Peyer's patch (tissue), 4 donors: Measurements from ENCODE around the gene GARS1. TPM values are rescaled to one million over a fixed set of nuclear protein-coding genes. Genes with fewer than 3 reads are reported as not detected.

ENCODE experiments used
- DNase-seq, 3 donors: peaks; one replicate each; pipeline ENCODE4 v3.0.0-alpha.2; 2017 to 2019
- H3K27ac ChIP-seq, 4 donors: fragments of 200-600 bp; sonication (generic); one replicate each; pipeline ENCODE4 v1.5.1; 2016 to 2019
- H3K27me3 ChIP-seq, 2 donors: fragments of 200-600 bp; sonication (generic); one replicate each; pipeline ENCODE4 v1.5.1; 2019
- H3K36me3 ChIP-seq, 3 donors: fragments of 200-600 bp; sonication (generic); one replicate each; pipeline ENCODE4 v1.5.1; 2016 to 2019
- H3K4me1 ChIP-seq, 4 donors: fragments of 200-600 bp; sonication (generic); one replicate each; pipeline ENCODE4 v1.5.1; 2016 to 2019
- H3K4me3 ChIP-seq, 4 donors: fragments of 200-600 bp; sonication (generic); 1 replicate in 3 of 4; 2 replicates in 1 of 4; pipeline ENCODE4 v1.5.1; 2016 to 2019; ENCODE audit warnings: mild to moderate bottlenecking in 1 of 4
- H3K9me3 ChIP-seq, 4 donors: fragments of 200-600 bp; sonication (generic); one replicate each; pipeline ENCODE4 v1.5.1; 2016 to 2019; ENCODE audit warnings: mild to moderate bottlenecking in 1 of 4
- CTCF ChIP-seq, 6 experiments: fragments of 450-650 bp in 4 of 6; fragments of 200-600 bp in 2 of 6; sonication (generic) in 1 of 6; IDR thresholded peaks; one replicate each; pipeline ENCODE4 v1.5.1; 2017 to 2019; ENCODE audit warnings: antibody characterized with exemption in 6 of 6, mild to moderate bottlenecking in 3 of 6, moderate library complexity in 1 of 6
- POLR2A ChIP-seq, 2 donors: fragments of 450-650 bp; IDR thresholded peaks; one replicate each; pipeline ENCODE4 v1.5.1; 2017; ENCODE audit warnings: antibody characterized with exemption in 2 of 2, mild to moderate bottlenecking in 2 of 2, moderate library complexity in 2 of 2
- total RNA-seq, 4 donors: library from RNA; depleted of rRNA; stranded (reverse); fragments of >200 nt; gene quantifications; one replicate each; pipeline ENCODE4 v1.1.0, GENCODE V29; 2016

The GARS1 gene
- total RNA-seq, 4 donors from 2014 or later = 50.4 to 77.8 (median 70.1) TPM

GRCh38 chr7:30682212-30683083, 87.8 kb downstream of the GARS1 start, which contains the start of gene CRHR2:
Gene CRHR2 (minus strand): TSS chr7:30682456. CDS start chr7:30682280, 176 bp downstream.
- Histone ChIP-seq H3K27me3 (peaks cover 0 to 17% of the 10 kb centered on the region in 2 donors), H3K36me3 (no peaks in the 10 kb centered on the region), H3K4me3 (peak within 1 kb of the TSS; percentile 19 to 51 (median 47)), H3K4me1 (peaks cover 4 to 15% (median 7%) of the 10 kb centered on the region in 4 donors), H3K9me3 (no peaks in the 10 kb centered on the region), H3K27ac (no peak within 1 kb of the TSS)
- no peak for DNase-seq
- TF ChIP-seq POLR2A (IDR thresholded peaks at IDR 0.05) = no peak
- TF ChIP-seq CTCF (IDR thresholded peaks at IDR 0.05) = peak in 3 of 6 experiments; percentile 20 to 27 (median 23)

- Histone ChIP-seq H3K4me1 (peaks cover 4 to 15% (median 7%) of the 10 kb centered on the region in 4 donors), H3K36me3 (no peaks in the 10 kb centered on the region), H3K9me3 (no peaks in the 10 kb centered on the region), H3K27me3 (peaks cover 0 to 17% of the 10 kb centered on the region in 2 donors), H3K27ac (no peak overlapping the region), H3K4me3 (no peak overlapping the region)
- TF ChIP-seq CTCF (IDR thresholded peaks at IDR 0.05) (no peak), POLR2A (IDR thresholded peaks at IDR 0.05) (no peak)
- DNase-seq = no peak
Observed at GRCh38 chr7:30683306-30683705, 88.6 kb downstream of the GARS1 start.

Other genes starting within 250 kb of the GARS1 start
- gene NOD1, start 116.1 kb upstream of the GARS1 start, total RNA-seq = 10 to 100 TPM in 3 of 4 donors, 1 to 10 TPM in 1; 4.0 to 29.7 (median 21.0) TPM
- gene GGCT, start 90.0 kb upstream of the GARS1 start, total RNA-seq = 10 to 100 TPM; 18.1 to 24.8 (median 19.2) TPM
- not detected for gene CRHR2, start 87.6 kb downstream of the GARS1 start, total RNA-seq
- gene INMT, start 157.3 kb downstream of the GARS1 start, total RNA-seq = 10 to 100 TPM in 1 of 4 donors, 1 to 10 TPM in 3; 3.1 to 24.8 (median 4.8) TPM
- 10 to 100 TPM in 1 of 4 donors, 1 to 10 TPM in 3; 3.9 to 19.8 (median 6.8) TPM for gene MINDY4, start 176.5 kb downstream of the GARS1 start, total RNA-seq